ENCODE data around the gene USP44. TPM values are rescaled to one million over a fixed set of nuclear protein-coding genes. Genes with fewer than 3 reads are reported as not detected.

The USP44 gene
- total and polyA plus RNA-seq, 2 of the 8 experiments (the other 6 are each of a cell fraction or from before 2014, with no cell fraction given), result 129 to 197 TPM

GRCh38 chr12:95549392-95550084, 1.7 kb downstream of the USP44 start:
- H3K4me2 ChIP-seq (ENCODE audit: insufficient read depth in 1 of 2, low read depth in 2 of 2, low read length in 2 of 2), result peak overlapping the region; percentile 72 to 97
- H3K18ac ChIP-seq (ENCODE audit: extremely low read depth, low read length), result no peak overlapping the region
- H3K79me2 ChIP-seq (ENCODE audit: control insufficient read depth in 1 of 2, insufficient read depth in 2 of 2, low read length in 2 of 2), result peaks cover 24 to 86% of the 10 kb centered on the region in 2 experiments
- H3K23me2 ChIP-seq (ENCODE audit: low read depth, low read length), result peaks cover 10% of the 10 kb centered on the region; the same call in 1 of the 2 replicates
- no peak overlapping the region for H4K8ac ChIP-seq (ENCODE audit: extremely low read depth, insufficient read depth, low read length)
- peaks cover 0 to 12% (median 5%) of the 10 kb centered on the region in 4 experiments; a peak in 5 of 7 replicates for H3K4me1 ChIP-seq (replicated peaks in 1 of 4; ENCODE audit: control insufficient read depth in 3 of 4, insufficient read depth in 4 of 4, low read length in 3 of 4)
- no peak overlapping the region for H2BK15ac ChIP-seq (ENCODE audit: low read length)
- no peak overlapping the region for H2AK5ac ChIP-seq (ENCODE audit: low read depth, low read length)
- DNase-seq (ENCODE audit: low read depth in 1 of 2, low spot score in 2 of 2) (no peak), FAIRE-seq (no peak)
- no peak overlapping the region for H3K56ac ChIP-seq (replicated peaks; ENCODE audit: insufficient read length, low read depth, low read length)
- peak overlapping the region; percentile 65 to 95 (median 74) for H3K9ac ChIP-seq (replicated peaks in 1 of 4; ENCODE audit: extremely low read depth in 1 of 4, low read depth in 3 of 4, low read length in 3 of 4)
- H3K27me3 ChIP-seq (replicated peaks in 1 of 4; ENCODE audit: control insufficient read depth in 3 of 4, extremely low read depth in 1 of 4, insufficient read depth in 3 of 4, low read length in 3 of 4), result no peaks in the 10 kb centered on the region
- peak overlapping the region; percentile 95 for H4K5ac ChIP-seq (ENCODE audit: insufficient read length, low read depth, low read length)
- ChIA-PET CTCF (ENCODE audit: partially characterized antibody) (no interaction called here), POLR2A (ENCODE audit: partially characterized antibody) (interaction anchor here (0.9 to 3.4 kb wide), 3 partner anchors 10 to 24 kb away, joined by 3 to 36 read pairs (median 20); no protein-coding TSS in a partner anchor)
- H3K79me1 ChIP-seq (ENCODE audit: low read depth, low read length), result no peaks in the 10 kb centered on the region
- H2BK120ac ChIP-seq (replicated peaks; ENCODE audit: low read depth, low read length), result no peak overlapping the region
- H4K20me1 ChIP-seq (replicated peaks in 1 of 2; ENCODE audit: control insufficient read depth in 1 of 2, insufficient read depth in 2 of 2, low read length in 2 of 2), result no peaks in the 10 kb centered on the region
- no peak overlapping the region for H4K91ac ChIP-seq (replicated peaks; ENCODE audit: insufficient read length, low read length)
- H3K4ac ChIP-seq (replicated peaks; ENCODE audit: insufficient read length, low read depth, low read length), result no peak overlapping the region
- H2BK12ac ChIP-seq (ENCODE audit: low read depth, low read length), result no peak overlapping the region
- peak overlapping the region; percentile 71 to 95 (median 88) for H3K4me3 ChIP-seq (ENCODE audit: extremely low read depth in 1 of 4, insufficient read depth in 2 of 4, low read depth in 3 of 4, low read length in 4 of 4)
- WGBS, 2 experiments (ENCODE audit: extremely low coverage in 1 of 2, insufficient coverage in 1 of 2, insufficient read length in 1 of 2, insufficient replicate concordance in 2 of 2, low coverage in 1 of 2, low lambda C conversion rate in 2 of 2, missing lambda C conversion rate in 1 of 2), result 3% methylated on average over 12 of the region's 12 CpGs; no CpG with 5 or more reads in 1 of the 2 experiments
- H3K23ac ChIP-seq (ENCODE audit: insufficient read length), result no peak overlapping the region
- no peak overlapping the region for H2AFZ ChIP-seq (ENCODE audit: low read length)
- H3K9me3 ChIP-seq (ENCODE audit: insufficient read depth in 2 of 2, low read depth in 1 of 2, low read length in 1 of 2), result no peaks in the 10 kb centered on the region
- no peak overlapping the region for H2BK5ac ChIP-seq (ENCODE audit: low read depth, low read length)
- H3K14ac ChIP-seq (ENCODE audit: insufficient read length), result no peak overlapping the region
- no peak overlapping the region for H2BK20ac ChIP-seq (ENCODE audit: low read length)
- H3K27ac ChIP-seq (ENCODE audit: low read depth, low read length), result peak overlapping the region; percentile 83; the same call in 1 of the 2 replicates
- H3K36me3 ChIP-seq (ENCODE audit: control insufficient read depth in 2 of 4, insufficient read depth in 4 of 4, low read length in 3 of 4), result peaks cover 0 to 5% (median 0%) of the 10 kb centered on the region in 4 experiments; a peak in 1 of 8 replicates
- no peak for TF ChIP-seq HDAC2 (IDR thresholded peaks at IDR 0.05; ENCODE audit: borderline replicate concordance in 1 of 2, low read depth in 2 of 2, low read length in 2 of 2)
- TF ChIP-seq EZH2 (IDR thresholded peaks at IDR 0.05; ENCODE audit: low read depth, low read length, severe bottlenecking), result no peak
- no peak for TF ChIP-seq FOSL1 (IDR thresholded peaks at IDR 0.05; ENCODE audit: insufficient read depth, low read depth, low read length)
- TF ChIP-seq JUN (IDR thresholded peaks at IDR 0.05; ENCODE audit: low read depth, low read length), result no peak
- TF ChIP-seq SRF (IDR thresholded peaks at IDR 0.05; ENCODE audit: low read depth, low read length), result peak; percentile 51; the same call in 1 of the 2 replicates
- no peak for TF ChIP-seq SUZ12 (IDR thresholded peaks at IDR 0.05; ENCODE audit: low read length)
- no peak for TF ChIP-seq ASH2L (IDR thresholded peaks at IDR 0.05; ENCODE audit: low read length)
- TF ChIP-seq BCL11A (IDR thresholded peaks at IDR 0.05; ENCODE audit: low read depth in 2 of 2, low read length in 2 of 2), result no peak
- peak; percentile 62; the same call in 1 of the 2 replicates for TF ChIP-seq TAF1 (IDR thresholded peaks at IDR 0.05; ENCODE audit: low read depth, low read length)
- TF ChIP-seq POLR2A (IDR thresholded peaks at IDR 0.05; ENCODE audit: control extremely low read depth in 1 of 2, low read depth in 2 of 2, low read length in 2 of 2), result 0 out of 3 replicates have a peak, but pooled peaks of 1 of the 2 experiments have one; percentile 18
- no peak for TF ChIP-seq SP2 (IDR thresholded peaks at IDR 0.05; ENCODE audit: low read length)
- no peak for TF ChIP-seq KDM5A (IDR thresholded peaks at IDR 0.05; ENCODE audit: low read length)
- no peak for TF ChIP-seq MAFK (IDR thresholded peaks at IDR 0.05; ENCODE audit: low read depth, low read length)
